ENCODE data around the gene SMAD7. TPM values are rescaled to one million over a fixed set of nuclear protein-coding genes. Genes with fewer than 3 reads are reported as not detected.

The SMAD7 gene
- total RNA-seq, 4 donors from 2014 or later, result 19.6 to 23.9 (median 20.7) TPM

DNA sequence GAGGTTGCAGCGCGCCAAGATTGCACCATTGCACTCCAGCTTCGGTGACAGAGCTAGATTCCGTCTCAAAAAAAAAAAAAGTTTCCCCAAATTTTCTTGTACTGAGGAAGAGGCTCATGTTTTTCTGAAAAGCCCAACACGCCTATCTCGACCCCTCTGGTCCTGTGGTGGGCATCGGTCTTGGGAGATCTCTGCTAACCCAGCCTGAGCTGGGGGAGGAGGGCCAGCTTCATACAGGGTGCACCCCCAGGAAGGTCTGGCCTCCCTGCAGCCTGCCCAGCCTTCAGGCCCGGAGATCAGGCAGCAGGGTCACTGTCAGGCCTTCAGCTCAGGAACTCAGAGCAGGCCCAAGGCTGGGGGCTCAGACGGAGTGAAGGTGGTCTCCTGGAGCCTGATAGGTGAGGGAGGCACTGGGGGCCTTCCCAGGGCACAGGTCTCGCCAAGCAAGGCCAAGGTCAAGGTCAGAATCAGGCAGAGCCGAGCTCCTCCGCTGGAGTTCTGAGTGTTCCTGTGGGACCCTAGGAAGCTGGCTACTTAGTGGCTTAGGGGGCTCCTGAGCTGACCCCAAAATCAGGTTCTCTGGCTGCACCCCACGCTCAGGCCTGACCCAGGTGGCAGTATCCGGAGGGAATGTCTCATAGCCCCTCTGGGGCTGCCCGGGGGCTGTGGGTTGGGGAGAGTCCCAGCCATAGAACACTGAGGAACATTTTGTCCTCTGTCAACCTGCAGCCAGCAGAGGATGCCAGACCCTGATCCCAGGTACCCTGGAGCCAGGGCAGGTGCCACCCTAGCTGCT, 37.9 kb upstream of the SMAD7 start:
- WGBS, 2 donors, result 93 to 95% methylated on average over 13 to 14 of the region's 15 CpGs
- no peak for DNase-seq (ENCODE audit: low spot score in 2 of 2)
- TF ChIP-seq, protein P1, sequence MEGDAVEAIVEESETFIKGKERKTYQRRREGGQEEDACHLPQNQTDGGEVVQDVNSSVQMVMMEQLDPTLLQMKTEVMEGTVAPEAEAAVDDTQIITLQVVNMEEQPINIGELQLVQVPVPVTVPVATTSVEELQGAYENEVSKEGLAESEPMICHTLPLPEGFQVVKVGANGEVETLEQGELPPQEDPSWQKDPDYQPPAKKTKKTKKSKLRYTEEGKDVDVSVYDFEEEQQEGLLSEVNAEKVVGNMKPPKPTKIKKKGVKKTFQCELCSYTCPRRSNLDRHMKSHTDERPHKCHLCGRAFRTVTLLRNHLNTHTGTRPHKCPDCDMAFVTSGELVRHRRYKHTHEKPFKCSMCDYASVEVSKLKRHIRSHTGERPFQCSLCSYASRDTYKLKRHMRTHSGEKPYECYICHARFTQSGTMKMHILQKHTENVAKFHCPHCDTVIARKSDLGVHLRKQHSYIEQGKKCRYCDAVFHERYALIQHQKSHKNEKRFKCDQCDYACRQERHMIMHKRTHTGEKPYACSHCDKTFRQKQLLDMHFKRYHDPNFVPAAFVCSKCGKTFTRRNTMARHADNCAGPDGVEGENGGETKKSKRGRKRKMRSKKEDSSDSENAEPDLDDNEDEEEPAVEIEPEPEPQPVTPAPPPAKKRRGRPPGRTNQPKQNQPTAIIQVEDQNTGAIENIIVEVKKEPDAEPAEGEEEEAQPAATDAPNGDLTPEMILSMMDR (IDR thresholded peaks at IDR 0.05), result no peak
- no peak for TF ChIP-seq POLR2A (IDR thresholded peaks at IDR 0.05)
- H3K4me3 ChIP-seq (ENCODE audit: low read depth, poor library complexity, severe bottlenecking), result no peak overlapping the region
- intact Hi-C loops (cut with DNase I; ENCODE audit: low total_unique reads), result no loop called here

DNA sequence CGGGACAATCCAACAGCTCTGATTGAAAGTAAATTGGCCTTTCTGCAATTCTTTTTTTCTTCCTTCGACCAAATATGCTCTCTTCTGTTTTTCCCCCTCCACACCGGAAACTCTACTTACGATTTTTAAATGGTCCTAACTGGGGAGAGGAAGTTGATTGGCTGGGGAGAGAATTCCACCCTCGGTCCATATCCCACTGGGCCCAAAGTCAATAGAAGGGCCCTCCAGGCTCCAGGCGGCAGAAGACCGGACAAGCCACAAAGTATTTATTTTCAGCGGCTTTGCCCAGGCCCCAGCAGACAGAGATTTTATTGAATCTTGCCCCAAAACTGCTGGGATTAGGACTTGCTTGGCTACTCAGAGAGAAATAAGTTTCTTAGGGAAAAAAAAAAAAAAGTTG, 37.1 kb upstream of the SMAD7 start:
- intact Hi-C loops (cut with DNase I; ENCODE audit: low total_unique reads), result no loop called here
- no peak for TF ChIP-seq POLR2A (IDR thresholded peaks at IDR 0.05)
- TF ChIP-seq, protein P1 (IDR thresholded peaks at IDR 0.05), result no peak
- DNase-seq (ENCODE audit: low spot score in 2 of 2), result no peak
- H3K4me3 ChIP-seq (ENCODE audit: low read depth, poor library complexity, severe bottlenecking), result no peak overlapping the region
- whole genome bisulfite sequencing, 2 donors, result 78 to 85% methylated on average over 8 of the region's 8 CpGs

DNA sequence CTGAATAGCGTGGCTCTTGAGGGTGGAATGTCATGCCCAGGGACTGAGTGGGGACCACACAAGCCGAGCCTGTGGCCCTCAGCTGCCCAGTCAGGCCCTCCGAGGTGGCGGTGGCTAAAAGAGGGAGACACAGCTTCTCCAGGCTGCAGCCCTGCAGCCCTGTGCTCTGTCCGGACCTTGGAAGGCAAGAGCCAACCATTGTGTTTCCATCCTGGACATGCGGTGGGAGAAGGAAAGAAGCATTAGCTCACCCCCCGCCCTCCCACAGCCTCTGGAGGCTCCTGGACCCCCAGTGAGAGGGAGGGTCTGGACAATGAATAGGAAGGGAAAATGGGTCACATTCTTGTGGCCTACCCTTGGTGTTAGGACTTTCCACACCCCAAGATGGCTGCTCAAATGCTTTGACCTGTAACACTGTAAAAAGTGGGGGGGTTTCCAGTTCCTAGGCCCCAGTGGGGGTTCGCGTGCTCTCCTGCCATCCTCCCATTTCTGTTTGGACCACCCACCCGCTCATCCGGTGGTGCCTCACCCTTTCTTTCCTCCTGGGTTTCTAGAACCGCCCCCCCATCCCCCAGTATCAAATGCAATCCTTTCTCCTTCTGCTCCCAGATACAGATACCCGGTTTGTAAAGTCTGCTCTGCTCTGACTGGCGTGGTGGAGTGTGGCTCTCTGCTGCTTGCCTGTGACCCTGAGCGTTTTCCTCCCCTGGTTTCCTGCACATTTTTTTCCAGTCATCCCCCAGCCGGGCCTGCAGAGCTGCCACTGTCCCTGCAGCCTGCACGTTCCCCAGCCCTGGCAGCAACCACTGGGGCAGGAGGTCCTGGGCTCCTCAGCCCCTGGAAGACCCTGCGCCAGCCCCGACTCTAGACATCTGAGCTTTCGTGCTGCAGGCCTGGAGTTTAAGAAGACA, 36.3 kb upstream of the SMAD7 start:
- TF ChIP-seq POLR2A (IDR thresholded peaks at IDR 0.05), result no peak
- TF ChIP-seq, protein P1 (IDR thresholded peaks at IDR 0.05), result no peak
- intact Hi-C loops (cut with DNase I; ENCODE audit: low total_unique reads), result no loop called here
- no peak overlapping the region for H3K4me3 ChIP-seq (ENCODE audit: low read depth, poor library complexity, severe bottlenecking)
- no peak for DNase-seq (ENCODE audit: low spot score in 2 of 2)
- WGBS, 2 donors, result 84 to 93% methylated on average over 20 of the region's 20 CpGs

DNA sequence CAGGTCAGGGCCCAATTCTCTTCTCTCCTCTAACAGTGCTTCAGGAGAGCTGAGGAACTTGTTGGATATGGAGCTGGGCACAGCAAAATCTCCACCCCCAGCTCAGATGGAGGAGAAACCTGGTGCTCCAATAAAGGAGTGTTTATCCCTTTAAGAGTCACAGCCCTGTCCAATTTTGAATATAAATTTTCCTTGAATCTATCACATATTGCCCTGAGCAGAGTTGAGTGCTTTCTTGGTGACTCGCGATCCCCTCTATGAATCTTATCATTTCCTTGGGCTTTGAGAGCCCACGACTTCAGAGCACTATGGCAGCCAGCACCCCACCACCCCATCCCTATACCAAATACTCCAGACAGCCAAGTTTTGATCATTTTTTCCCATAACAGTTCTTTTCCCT, 34.4 kb upstream of the SMAD7 start:
- no peak overlapping the region for H3K4me3 ChIP-seq (ENCODE audit: low read depth, poor library complexity, severe bottlenecking)
- intact Hi-C loops (cut with DNase I; ENCODE audit: low total_unique reads), result no loop called here
- no peak for DNase-seq (ENCODE audit: low spot score in 2 of 2)
- 80 to 85% methylated on average over 3 of the region's 3 CpGs for WGBS, 2 donors
- TF ChIP-seq, protein P1 (IDR thresholded peaks at IDR 0.05), result no peak
- TF ChIP-seq POLR2A (IDR thresholded peaks at IDR 0.05), result no peak

DNA sequence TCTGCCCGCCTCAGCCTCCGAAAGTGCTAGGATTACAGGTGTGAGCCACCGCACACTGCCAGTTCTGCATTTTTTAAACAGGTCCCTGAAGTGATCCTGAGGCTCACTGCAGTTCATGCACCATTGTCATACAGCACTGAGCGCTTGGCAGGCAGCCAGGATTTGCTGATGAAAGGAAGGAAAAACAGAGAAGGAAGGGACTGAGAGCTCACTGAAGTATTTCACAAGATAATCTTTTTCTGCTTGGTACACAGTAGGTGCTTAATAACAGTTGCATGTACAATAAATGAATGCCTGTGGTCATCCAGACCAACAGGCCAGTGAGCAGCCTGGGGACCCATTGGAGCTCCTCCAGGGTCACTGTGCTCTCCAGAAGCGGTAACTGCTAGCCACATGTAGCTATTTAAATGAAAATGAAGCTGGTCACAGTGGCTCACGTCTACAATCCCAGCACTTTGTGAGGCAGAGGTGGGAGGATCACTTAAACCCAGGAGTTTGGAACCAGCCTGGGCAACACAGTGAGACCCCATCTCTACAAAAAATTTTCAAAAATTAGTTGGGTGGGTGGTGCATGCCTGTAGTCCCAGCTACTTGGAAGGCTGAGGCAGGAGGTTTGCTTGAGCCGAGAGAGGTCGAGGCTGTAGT, 33.1 kb upstream of the SMAD7 start:
- TF ChIP-seq, protein P1 (IDR thresholded peaks at IDR 0.05), result no peak
- no peak for TF ChIP-seq POLR2A (IDR thresholded peaks at IDR 0.05)
- DNase-seq (ENCODE audit: low spot score in 2 of 2), result no peak
- WGBS, 2 donors, result 89 to 90% methylated on average over 8 of the region's 8 CpGs
- H3K4me3 ChIP-seq (ENCODE audit: low read depth, poor library complexity, severe bottlenecking), result no peak overlapping the region
- intact Hi-C loops (cut with DNase I; ENCODE audit: low total_unique reads), result no loop called here

Data from lower leg skin (tissue), 4 donors.